GM12873 (cell line): ENCODE data around the gene MARF1.

ENCODE experiments used
- CTCF ChIP-seq: IDR thresholded peaks from 2 replicates; pipeline ENCODE4 v1.5.1; 2012; ENCODE audit warnings: low read depth, mild to moderate bottlenecking, moderate library complexity, low read length, control low read depth; ENCODE audit not compliant: insufficient read depth; ENCODE audit errors: missing control alignments

The MARF1 gene

GRCh38 chr16:15597822-15598647 is 44.9 kb downstream of the MARF1 start:
- TF ChIP-seq CTCF: no peak

DNA sequence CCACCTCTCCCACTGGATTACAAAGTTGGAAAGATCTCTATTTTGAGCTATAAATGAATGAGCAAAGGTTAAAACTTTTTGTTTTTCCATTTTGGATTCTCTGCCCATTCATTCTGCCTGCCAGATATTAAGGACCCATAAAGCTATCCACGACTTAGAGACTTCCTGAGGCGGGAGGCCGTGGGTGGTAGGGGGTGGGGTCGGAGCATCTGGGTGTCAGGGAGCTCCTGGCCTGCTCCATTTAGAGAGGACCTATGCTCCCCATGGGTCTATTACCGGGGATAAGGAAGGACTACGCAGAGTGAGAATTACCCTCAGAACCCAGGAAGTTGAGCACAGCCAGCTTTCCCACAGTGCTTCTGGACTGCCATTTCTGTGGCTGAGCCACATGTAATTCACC is 45.8 kb downstream of the MARF1 start:
- no peak for TF ChIP-seq CTCF

DNA sequence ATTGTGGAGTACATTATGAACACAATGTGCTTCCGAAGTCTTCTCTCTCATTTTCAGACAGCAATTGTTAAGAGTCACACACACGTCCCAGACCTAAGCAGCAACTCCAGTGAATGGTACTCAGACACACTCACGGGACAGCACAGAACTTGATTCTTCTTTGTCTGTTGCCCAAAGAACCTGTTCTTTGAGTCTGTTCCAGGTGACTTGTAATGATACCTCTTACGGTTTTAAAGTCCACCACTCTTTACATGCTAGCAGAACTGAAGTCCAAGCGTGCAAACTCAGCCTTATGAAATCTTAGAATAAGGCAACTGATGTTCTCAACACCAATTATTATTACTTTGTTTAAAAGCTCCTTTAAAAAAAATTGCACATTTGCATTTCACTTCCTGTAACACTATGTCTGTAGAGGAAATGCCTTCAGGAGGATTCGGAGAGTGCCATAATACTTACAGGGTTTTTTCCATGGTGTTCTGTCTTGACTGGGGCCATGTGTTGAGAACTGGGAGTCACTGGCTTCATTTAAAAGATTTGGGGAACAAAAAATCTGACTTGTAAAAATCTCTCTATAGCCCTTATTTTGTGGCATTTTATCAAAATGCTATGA is 48.1 kb downstream of the MARF1 start:
- no peak for TF ChIP-seq CTCF

GRCh38 chr16:15593235-15593634 is 49.7 kb downstream of the MARF1 start:
- no peak for TF ChIP-seq CTCF

DNA sequence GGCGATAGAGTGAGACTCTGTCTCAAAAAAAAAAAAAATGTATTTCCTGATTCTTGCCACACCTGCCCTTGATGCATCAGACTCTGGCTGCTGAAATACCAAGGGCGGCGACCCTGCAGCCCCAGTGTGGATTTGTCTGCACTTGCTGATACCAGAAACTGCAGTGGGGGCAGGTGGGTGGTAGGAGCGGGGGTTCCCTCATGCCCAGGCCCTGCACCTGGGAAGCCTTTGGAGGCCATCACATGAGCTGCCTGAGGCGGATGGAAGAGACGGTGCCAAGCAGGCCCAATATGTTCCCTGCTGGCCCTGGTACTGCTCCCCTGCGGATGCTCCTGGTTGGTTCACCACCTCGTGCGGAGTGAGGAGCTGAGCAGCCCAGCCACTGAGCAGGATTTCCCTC is 50.6 kb downstream of the MARF1 start:
- no peak for TF ChIP-seq CTCF

GRCh38 chr16:15587152-15587825 is 55.7 kb downstream of the MARF1 start:
- TF ChIP-seq CTCF: no peak

DNA sequence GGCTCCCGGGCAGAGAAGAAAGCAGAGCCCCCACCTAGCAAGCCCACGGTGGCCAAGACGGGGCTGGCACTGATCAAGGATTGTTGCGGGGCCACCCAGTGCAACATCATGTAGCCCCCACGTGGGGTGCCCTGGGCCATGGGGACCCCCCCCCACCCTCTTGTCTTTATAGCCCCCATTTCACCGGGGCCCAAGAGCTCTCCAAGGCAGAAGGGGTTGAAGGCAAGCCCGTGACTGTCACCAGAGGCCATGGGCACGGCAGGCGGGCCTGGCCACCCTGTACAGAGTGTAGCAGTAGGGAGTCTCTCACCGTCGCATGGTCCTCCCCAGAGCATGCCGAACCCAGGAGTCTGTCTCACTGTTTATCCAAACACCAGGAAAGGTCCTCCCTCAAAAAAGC is 56.2 kb downstream of the MARF1 start:
- no peak for TF ChIP-seq CTCF
